NCI-H2227 (cell line): ENCODE data around the gene WDR59.
A peak's percentile ranks its signal among the peaks of the same experiment; 100 is the strongest.

ENCODE experiments used
- DNase-seq: peaks from one replicate; lab custom pipeline; 2025; ENCODE audit not compliant: unreplicated experiment; lab: John Stamatoyannopoulos, UW

WDR59 gene

GRCh38 chr16:74982256-74982655, 2.7 kb downstream of the WDR59 start:
- DNase-seq, result peak; percentile 9

GRCh38 chr16:74975591-74975990, 9.3 kb downstream of the WDR59 start:
- DNase-seq, result no peak

- no peak for DNase-seq
Observed at GRCh38 chr16:74973304-74973703, 11.6 kb downstream of the WDR59 start.

GRCh38 chr16:74954763-74955162, 30.2 kb downstream of the WDR59 start:
- DNase-seq, result no peak

GRCh38 chr16:74951681-74952080, 33.2 kb downstream of the WDR59 start:
- no peak for DNase-seq

GRCh38 chr16:74951206-74951605, 33.7 kb downstream of the WDR59 start:
- no peak for DNase-seq

GRCh38 chr16:74950511-74950910, 34.4 kb downstream of the WDR59 start:
- no peak for DNase-seq

- no peak for DNase-seq
Observed at GRCh38 chr16:74949309-74949708, 35.6 kb downstream of the WDR59 start.

GRCh38 chr16:74944466-74944865, 40.5 kb downstream of the WDR59 start:
- DNase-seq, result no peak

- DNase-seq, result no peak
Observed at GRCh38 chr16:74942977-74943918, 41.7 kb downstream of the WDR59 start.

GRCh38 chr16:74942566-74942965, 42.4 kb downstream of the WDR59 start:
- peak; percentile 2 for DNase-seq

GRCh38 chr16:74939688-74940087, 45.2 kb downstream of the WDR59 start:
- DNase-seq, result no peak

- DNase-seq, result no peak
Observed at GRCh38 chr16:74936902-74937560, 47.9 kb downstream of the WDR59 start.

- no peak for DNase-seq
Observed at GRCh38 chr16:74931445-74931844, 53.5 kb downstream of the WDR59 start.

- no peak for DNase-seq
Observed at GRCh38 chr16:74929636-74930035, 55.3 kb downstream of the WDR59 start.

- no peak for DNase-seq
Observed at GRCh38 chr16:74926805-74927204, 58.1 kb downstream of the WDR59 start.

- DNase-seq, result no peak
Observed at GRCh38 chr16:74923766-74924460, 61.0 kb downstream of the WDR59 start.

GRCh38 chr16:74922150-74923138, 62.5 kb downstream of the WDR59 start:
- DNase-seq, result no peak

GRCh38 chr16:74921051-74921450, 63.9 kb downstream of the WDR59 start:
- DNase-seq, result no peak

- DNase-seq, result no peak
Observed at GRCh38 chr16:74909665-74910064, 75.3 kb downstream of the WDR59 start.
